ENCODE measurements around the gene MED12. TPM values are rescaled to one million over a fixed set of nuclear protein-coding genes. Genes with fewer than 3 reads are reported as not detected.

Gene MED12
- total RNA-seq, 4 donors from 2014 or later = 23.7 to 34.2 (median 28.2) TPM

- no peaks in the 10 kb centered on the region for H3K9me3 ChIP-seq
- H3K4me1 ChIP-seq = peaks cover 8 to 46% (median 36%) of the 10 kb centered on the region in 4 donors
- DNase-seq (ENCODE audit: extremely low spot score) = no peak
- no peaks in the 10 kb centered on the region for H3K36me3 ChIP-seq
- no peak for TF ChIP-seq POLR2AphosphoS5 (IDR thresholded peaks at IDR 0.05)
- TF ChIP-seq POLR2A (IDR thresholded peaks at IDR 0.05; ENCODE audit: low read depth) = no peak
- TF ChIP-seq, protein P1, sequence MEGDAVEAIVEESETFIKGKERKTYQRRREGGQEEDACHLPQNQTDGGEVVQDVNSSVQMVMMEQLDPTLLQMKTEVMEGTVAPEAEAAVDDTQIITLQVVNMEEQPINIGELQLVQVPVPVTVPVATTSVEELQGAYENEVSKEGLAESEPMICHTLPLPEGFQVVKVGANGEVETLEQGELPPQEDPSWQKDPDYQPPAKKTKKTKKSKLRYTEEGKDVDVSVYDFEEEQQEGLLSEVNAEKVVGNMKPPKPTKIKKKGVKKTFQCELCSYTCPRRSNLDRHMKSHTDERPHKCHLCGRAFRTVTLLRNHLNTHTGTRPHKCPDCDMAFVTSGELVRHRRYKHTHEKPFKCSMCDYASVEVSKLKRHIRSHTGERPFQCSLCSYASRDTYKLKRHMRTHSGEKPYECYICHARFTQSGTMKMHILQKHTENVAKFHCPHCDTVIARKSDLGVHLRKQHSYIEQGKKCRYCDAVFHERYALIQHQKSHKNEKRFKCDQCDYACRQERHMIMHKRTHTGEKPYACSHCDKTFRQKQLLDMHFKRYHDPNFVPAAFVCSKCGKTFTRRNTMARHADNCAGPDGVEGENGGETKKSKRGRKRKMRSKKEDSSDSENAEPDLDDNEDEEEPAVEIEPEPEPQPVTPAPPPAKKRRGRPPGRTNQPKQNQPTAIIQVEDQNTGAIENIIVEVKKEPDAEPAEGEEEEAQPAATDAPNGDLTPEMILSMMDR (IDR thresholded peaks at IDR 0.05) = no peak
- TF ChIP-seq EP300 (IDR thresholded peaks at IDR 0.05) = no peak
- intact Hi-C loops (cut with DNase I) = loop anchor here (2.0 kb wide), 1 partner anchor 79 kb away; no protein-coding TSS in a partner anchor
- peaks cover 0 to 5% (median 0%) of the 10 kb centered on the region in 4 donors for H3K27me3 ChIP-seq
- no peak overlapping the region for H3K4me3 ChIP-seq
- WGBS = 57% methylated on average over 4 of the region's 4 CpGs
- no peak overlapping the region for H3K27ac ChIP-seq (replicated peaks in 1 of 4)
These were observed 18.7 kb upstream of the MED12 start for GRCh38 chrX:71099736-71100135.

DNA sequence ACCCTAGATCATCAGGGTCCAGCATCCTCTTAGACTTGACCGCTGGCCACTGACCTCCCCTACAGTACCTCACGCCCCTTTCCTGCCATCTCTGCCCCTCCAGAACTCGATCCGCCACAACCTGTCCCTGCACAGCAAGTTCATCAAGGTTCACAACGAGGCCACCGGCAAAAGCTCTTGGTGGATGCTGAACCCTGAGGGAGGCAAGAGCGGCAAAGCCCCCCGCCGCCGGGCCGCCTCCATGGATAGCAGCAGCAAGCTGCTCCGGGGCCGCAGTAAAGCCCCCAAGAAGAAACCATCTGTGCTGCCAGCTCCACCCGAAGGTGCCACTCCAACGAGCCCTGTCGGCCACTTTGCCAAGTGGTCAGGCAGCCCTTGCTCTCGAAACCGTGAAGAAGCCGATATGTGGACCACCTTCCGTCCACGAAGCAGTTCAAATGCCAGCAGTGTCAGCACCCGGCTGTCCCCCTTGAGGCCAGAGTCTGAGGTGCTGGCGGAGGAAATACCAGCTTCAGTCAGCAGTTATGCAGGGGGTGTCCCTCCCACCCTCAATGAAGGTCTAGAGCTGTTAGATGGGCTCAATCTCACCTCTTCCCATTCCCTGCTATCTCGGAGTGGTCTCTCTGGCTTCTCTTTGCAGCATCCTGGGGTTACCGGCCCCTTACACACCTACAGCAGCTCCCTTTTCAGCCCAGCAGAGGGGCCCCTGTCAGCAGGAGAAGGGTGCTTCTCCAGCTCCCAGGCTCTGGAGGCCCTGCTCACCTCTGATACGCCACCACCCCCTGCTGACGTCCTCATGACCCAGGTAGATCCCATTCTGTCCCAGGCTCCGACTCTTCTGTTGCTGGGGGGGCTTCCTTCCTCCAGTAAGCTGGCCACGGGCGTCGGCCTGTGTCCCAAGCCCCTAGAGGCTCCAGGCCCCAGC lies 17.6 kb upstream of the MED12 start:
- intact Hi-C loops (cut with DNase I) = no loop called here
- no peaks in the 10 kb centered on the region for H3K36me3 ChIP-seq
- H3K27ac ChIP-seq (replicated peaks in 1 of 4) = no peak overlapping the region
- H3K4me3 ChIP-seq = no peak overlapping the region
- peaks cover 8 to 38% (median 32%) of the 10 kb centered on the region in 4 donors for H3K4me1 ChIP-seq
- DNase-seq (ENCODE audit: extremely low spot score) = no peak
- peaks cover 0 to 5% (median 0%) of the 10 kb centered on the region in 4 donors for H3K27me3 ChIP-seq
- no peak for TF ChIP-seq EP300 (IDR thresholded peaks at IDR 0.05)
- H3K9me3 ChIP-seq = no peaks in the 10 kb centered on the region
- 66% methylated on average over 18 of the region's 31 CpGs for WGBS

- Histone ChIP-seq H3K4me3 (no peak overlapping the region), H3K4me1 (peaks cover 3 to 29% (median 23%) of the 10 kb centered on the region in 4 donors), H3K36me3 (no peaks in the 10 kb centered on the region), H3K9me3 (no peaks in the 10 kb centered on the region), H3K27ac (replicated peaks in 1 of 4) (no peak overlapping the region), H3K27me3 (peaks cover 0 to 5% (median 0%) of the 10 kb centered on the region in 4 donors)
- intact Hi-C loops (cut with DNase I) = no loop called here
- 59% methylated on average over 3 of the region's 3 CpGs for WGBS
- no peak for TF ChIP-seq POLR2AphosphoS5 (IDR thresholded peaks at IDR 0.05)
- TF ChIP-seq POLR2A (IDR thresholded peaks at IDR 0.05; ENCODE audit: low read depth) = no peak
- no peak for TF ChIP-seq EP300 (IDR thresholded peaks at IDR 0.05)
- TF ChIP-seq, protein P1 (IDR thresholded peaks at IDR 0.05) = no peak
- DNase-seq (ENCODE audit: extremely low spot score) = no peak
These were observed 16.1 kb upstream of the MED12 start for GRCh38 chrX:71102292-71102691.

DNA sequence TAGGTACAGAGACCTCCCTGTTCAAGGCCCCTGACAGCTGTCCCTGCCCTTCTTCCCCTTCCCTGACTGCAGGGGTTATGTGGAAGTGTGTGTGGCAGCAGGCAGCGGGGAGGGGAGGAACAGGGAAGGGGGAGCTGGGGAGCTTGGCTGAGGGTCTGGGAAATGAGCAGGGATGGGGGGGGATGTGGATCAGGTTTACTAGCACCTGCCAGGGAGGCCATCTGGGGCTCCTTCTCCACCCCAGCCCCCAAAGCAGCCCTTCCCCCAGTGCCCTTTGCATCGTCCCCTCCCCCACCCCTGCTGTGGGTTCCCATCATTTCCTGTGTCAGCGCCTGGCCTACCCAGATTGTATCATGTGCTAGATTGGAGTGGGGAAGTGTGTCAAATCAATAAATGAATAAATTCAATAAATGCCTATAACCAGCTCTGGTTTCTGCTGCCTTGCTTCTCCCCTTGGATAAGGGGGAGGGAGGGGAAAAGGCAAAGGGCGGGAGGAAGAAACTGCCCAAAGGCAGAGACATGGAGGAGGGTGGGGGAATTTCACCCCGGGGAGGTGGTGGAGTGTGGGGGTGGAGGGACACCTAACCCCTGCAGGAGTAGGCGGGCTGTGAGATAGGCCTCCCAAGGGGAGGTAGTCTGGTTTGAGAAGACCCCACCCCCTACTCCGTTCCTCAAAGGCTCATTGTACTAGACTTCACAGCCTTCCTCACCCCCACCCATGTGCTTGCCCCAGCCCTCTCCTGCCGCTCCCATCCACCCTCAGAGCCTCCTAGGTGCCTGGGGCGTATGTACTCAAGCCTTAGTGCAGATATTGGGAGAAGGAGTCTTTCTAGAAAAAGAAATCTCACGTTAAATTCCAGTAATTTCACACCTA lies 15.0 kb upstream of the MED12 start:
- H3K36me3 ChIP-seq = no peaks in the 10 kb centered on the region
- H3K27me3 ChIP-seq = peaks cover 0 to 6% (median 0%) of the 10 kb centered on the region in 4 donors
- WGBS = 44% methylated on average over 10 of the region's 10 CpGs
- TF ChIP-seq POLR2A (IDR thresholded peaks at IDR 0.05; ENCODE audit: low read depth) (no peak), POLR2AphosphoS5 (IDR thresholded peaks at IDR 0.05) (no peak), EP300 (IDR thresholded peaks at IDR 0.05) (no peak)
- H3K4me1 ChIP-seq = peaks cover 0 to 19% (median 12%) of the 10 kb centered on the region in 4 donors
- H3K4me3 ChIP-seq = no peak overlapping the region
- H3K9me3 ChIP-seq = no peaks in the 10 kb centered on the region
- intact Hi-C loops (cut with DNase I) = no loop called here
- no peak for DNase-seq (ENCODE audit: extremely low spot score)
- peak overlapping the region in 1 of 4 donors; percentile 14 for H3K27ac ChIP-seq (replicated peaks in 1 of 4)

GRCh38 chrX:71105628-71106027 lies 12.8 kb upstream of the MED12 start:
- Histone ChIP-seq H3K4me1 (peaks cover 0 to 12% (median 3%) of the 10 kb centered on the region in 4 donors), H3K36me3 (no peaks in the 10 kb centered on the region), H3K27ac (replicated peaks in 1 of 4) (no peak overlapping the region), H3K4me3 (no peak overlapping the region), H3K9me3 (no peaks in the 10 kb centered on the region), H3K27me3 (peaks cover 0 to 9% (median 0%) of the 10 kb centered on the region in 4 donors)
- TF ChIP-seq POLR2A (IDR thresholded peaks at IDR 0.05; ENCODE audit: low read depth) (no peak), POLR2AphosphoS5 (IDR thresholded peaks at IDR 0.05) (no peak), EP300 (IDR thresholded peaks at IDR 0.05) (no peak)
- TF ChIP-seq, protein P1 (IDR thresholded peaks at IDR 0.05) = no peak
- WGBS = 81% methylated on average over 3 of the region's 3 CpGs
- intact Hi-C loops (cut with DNase I) = no loop called here
- DNase-seq (ENCODE audit: extremely low spot score) = no peak

All from esophagus muscularis mucosa (tissue), 4 donors.